Panc1 (cell line): ENCODE measurements around the gene TCP11L2.

ENCODE experiments used
- CTCF ChIP-seq: fragments of 450-650 bp; IDR thresholded peaks from 2 replicates; pipeline ENCODE4 v1.5.1; 2017; ENCODE audit warnings: mild to moderate bottlenecking
- SIN3A ChIP-seq: IDR thresholded peaks from 2 replicates; pipeline ENCODE4 v1.6.1; 2012; ENCODE audit warnings: low read depth, mild to moderate bottlenecking, low read length, moderate library complexity, borderline replicate concordance; ENCODE audit not compliant: insufficient read depth
- TCF7L2 ChIP-seq: IDR thresholded peaks from 2 replicates; pipeline ENCODE4 v1.6.1; 2011; ENCODE audit warnings: mild to moderate bottlenecking, low read depth, low read length, inconsistent platforms

- TF ChIP-seq CTCF (no peak), SIN3A (no peak), TCF7L2 (no peak)
Measured at GRCh38 chr12:106269150-106269771, 33.3 kb upstream of the TCP11L2 start.
